Measurements from ENCODE around the gene HNRNPL.
A peak's percentile ranks its signal among the peaks of the same experiment; 100 is the strongest.
"Not testable (repeated sequence)": the region's sequence is repeated elsewhere in the genome, so short reads cannot be mapped to it uniquely, and the experiment has no call there.

The HNRNPL gene

DNA sequence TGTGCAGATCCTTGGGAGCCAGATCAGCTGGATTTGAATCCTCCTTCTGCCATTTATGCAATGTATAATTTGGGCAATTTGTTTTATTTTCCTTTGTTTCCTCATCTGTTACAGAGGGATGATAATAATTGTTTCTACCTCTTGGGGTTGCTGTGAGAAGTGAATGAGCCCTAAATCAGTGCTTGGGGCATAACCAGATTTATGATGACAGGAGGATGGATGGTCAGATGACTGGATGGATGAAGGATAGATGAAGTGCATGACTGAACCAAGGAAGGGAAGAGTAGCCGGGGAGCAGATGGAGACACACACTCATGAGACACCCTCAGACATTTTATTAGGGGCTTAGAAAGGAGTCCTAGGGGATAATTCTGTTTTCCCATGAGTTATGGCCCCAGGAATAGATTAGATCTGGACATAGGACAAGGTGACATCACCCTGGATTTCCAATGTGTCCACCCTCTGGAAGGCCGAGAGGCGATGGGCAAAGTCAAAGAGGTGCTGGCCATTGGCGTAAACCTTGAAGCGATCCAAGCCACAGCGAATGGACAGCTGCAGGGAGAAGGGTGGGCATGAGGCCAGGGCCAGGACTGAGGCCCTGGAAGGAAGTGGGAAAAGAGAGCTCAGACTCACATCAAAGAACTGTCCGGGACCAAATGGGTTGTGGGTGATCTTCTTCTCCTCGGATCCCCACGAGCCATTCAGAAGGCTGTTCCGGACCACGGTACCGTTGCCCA lies 48.3 kb downstream of the HNRNPL start:
- Mint-ChIP-seq H3K4me1 (peaks cover 4 to 6% of the 10 kb centered on the region in 2 donors), H3K27me3 (no peaks in the 10 kb centered on the region), H3K9me3 (no peaks in the 10 kb centered on the region), H3K4me3 (no peak overlapping the region), H3K27ac (no peak overlapping the region), H3K36me3 (peaks cover 4 to 10% of the 10 kb centered on the region in 2 donors)
- ATAC-seq (replicated peaks) (no peak), DNase-seq (no peak)

GRCh38 chr19:38800577-38801347 lies 49.0 kb downstream of the HNRNPL start:
- Mint-ChIP-seq H3K4me3 (no peak overlapping the region), H3K4me1 (peaks cover 4 to 6% of the 10 kb centered on the region in 2 donors), H3K36me3 (peaks cover 2 to 10% of the 10 kb centered on the region in 2 donors), H3K27me3 (no peaks in the 10 kb centered on the region), H3K9me3 (no peaks in the 10 kb centered on the region), H3K27ac (no peak overlapping the region)
- ATAC-seq (replicated peaks) (no peak), DNase-seq (no peak)

- no peak overlapping the region for H3K27ac Mint-ChIP-seq
- peaks cover 0 to 2% of the 10 kb centered on the region in 2 donors for H3K36me3 Mint-ChIP-seq
- no peak overlapping the region for H3K4me3 Mint-ChIP-seq
- no peaks in the 10 kb centered on the region for H3K9me3 Mint-ChIP-seq
- no peak for ATAC-seq (replicated peaks)
- no peaks in the 10 kb centered on the region for H3K4me1 Mint-ChIP-seq
- H3K27me3 Mint-ChIP-seq: no peaks in the 10 kb centered on the region
- no peak for DNase-seq
Measured at GRCh38 chr19:38799104-38799503, 50.7 kb downstream of the HNRNPL start.

DNA sequence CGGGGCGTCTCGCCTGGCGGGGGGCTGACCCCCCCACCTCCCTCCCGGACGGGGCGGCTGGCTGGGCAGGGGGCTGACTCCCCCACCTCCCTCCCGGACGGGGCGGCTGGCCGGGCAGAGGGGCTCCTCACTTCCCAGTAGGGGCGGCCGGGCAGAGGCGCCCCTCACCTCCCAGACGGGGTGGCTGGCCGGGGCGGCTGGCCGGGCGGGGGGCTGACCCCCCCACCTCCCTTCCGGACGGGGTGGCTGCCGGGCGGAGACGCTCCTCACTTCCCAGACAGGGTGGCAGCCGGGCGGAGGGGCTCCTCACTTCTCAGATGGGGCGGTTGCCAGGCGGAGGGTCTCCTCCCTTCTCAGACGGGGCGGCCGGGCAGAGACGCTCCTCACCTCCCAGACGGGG lies 52.0 kb downstream of the HNRNPL start:
- not testable (repeated sequence) for H3K27me3 Mint-ChIP-seq; H3K27ac Mint-ChIP-seq; H3K9me3 Mint-ChIP-seq; DNase-seq; H3K4me1 Mint-ChIP-seq; ATAC-seq (replicated peaks); H3K4me3 Mint-ChIP-seq; H3K36me3 Mint-ChIP-seq

GRCh38 chr19:38796154-38796553 lies 53.6 kb downstream of the HNRNPL start:
- Mint-ChIP-seq H3K36me3 (no peaks in the 10 kb centered on the region), H3K4me3 (no peak overlapping the region)

GRCh38 chr19:38795549-38795948 lies 54.2 kb downstream of the HNRNPL start:
- H3K9me3 Mint-ChIP-seq: no peaks in the 10 kb centered on the region
- no peaks in the 10 kb centered on the region for H3K27me3 Mint-ChIP-seq
- H3K4me1 Mint-ChIP-seq: peaks cover 0 to 1% of the 10 kb centered on the region in 2 donors
- no peak overlapping the region for H3K4me3 Mint-ChIP-seq
- no peaks in the 10 kb centered on the region for H3K36me3 Mint-ChIP-seq
- ATAC-seq (replicated peaks) (no peak), DNase-seq (no peak)
- H3K27ac Mint-ChIP-seq: no peak overlapping the region

More at GRCh38 chr19:38796154-38796553, 53.6 kb downstream of the HNRNPL start:
- H3K27me3 Mint-ChIP-seq: no peaks in the 10 kb centered on the region
- peaks cover 0 to 1% of the 10 kb centered on the region in 2 donors for H3K4me1 Mint-ChIP-seq
- no peak for ATAC-seq (replicated peaks)
- H3K27ac Mint-ChIP-seq: no peak overlapping the region
- no peaks in the 10 kb centered on the region for H3K9me3 Mint-ChIP-seq
- DNase-seq: no peak

- Mint-ChIP-seq H3K27ac (no peak overlapping the region), H3K4me3 (no peak overlapping the region), H3K27me3 (no peaks in the 10 kb centered on the region)
Measured at GRCh38 chr19:38793671-38794070, 56.1 kb downstream of the HNRNPL start.

DNA sequence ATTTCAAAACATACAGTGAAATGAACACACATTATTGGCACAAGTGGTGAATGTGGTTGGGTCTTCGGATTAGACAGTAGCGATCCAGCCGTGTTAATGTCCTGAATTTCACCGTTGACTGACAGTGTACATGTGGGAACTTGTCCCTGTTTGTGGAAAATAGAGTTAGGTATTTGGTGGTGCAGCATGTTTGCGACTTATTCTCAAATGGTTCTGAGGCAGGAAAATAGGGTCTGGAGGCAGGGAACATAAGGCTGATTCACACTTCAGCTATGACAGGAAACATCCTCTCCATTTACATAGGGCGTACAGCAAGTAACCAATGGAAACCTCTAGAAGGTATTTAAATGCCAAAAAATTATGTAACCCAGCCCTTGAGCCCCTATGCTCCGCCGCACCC lies 56.6 kb downstream of the HNRNPL start:
- Mint-ChIP-seq H3K4me3 (peak overlapping the region in 1 of 2 donors; percentile 77), H3K27ac (no peak overlapping the region), H3K36me3 (no peaks in the 10 kb centered on the region), H3K27me3 (no peaks in the 10 kb centered on the region), H3K9me3 (no peaks in the 10 kb centered on the region), H3K4me1 (peaks cover 0 to 1% of the 10 kb centered on the region in 2 donors)
- DNase-seq (no peak), ATAC-seq (replicated peaks) (no peak)

More at GRCh38 chr19:38793671-38794070, 56.1 kb downstream of the HNRNPL start:
- no peaks in the 10 kb centered on the region for H3K36me3 Mint-ChIP-seq
- no peaks in the 10 kb centered on the region for H3K9me3 Mint-ChIP-seq
- DNase-seq: no peak
- H3K4me1 Mint-ChIP-seq: peaks cover 0 to 1% of the 10 kb centered on the region in 2 donors
- no peak for ATAC-seq (replicated peaks)

DNA sequence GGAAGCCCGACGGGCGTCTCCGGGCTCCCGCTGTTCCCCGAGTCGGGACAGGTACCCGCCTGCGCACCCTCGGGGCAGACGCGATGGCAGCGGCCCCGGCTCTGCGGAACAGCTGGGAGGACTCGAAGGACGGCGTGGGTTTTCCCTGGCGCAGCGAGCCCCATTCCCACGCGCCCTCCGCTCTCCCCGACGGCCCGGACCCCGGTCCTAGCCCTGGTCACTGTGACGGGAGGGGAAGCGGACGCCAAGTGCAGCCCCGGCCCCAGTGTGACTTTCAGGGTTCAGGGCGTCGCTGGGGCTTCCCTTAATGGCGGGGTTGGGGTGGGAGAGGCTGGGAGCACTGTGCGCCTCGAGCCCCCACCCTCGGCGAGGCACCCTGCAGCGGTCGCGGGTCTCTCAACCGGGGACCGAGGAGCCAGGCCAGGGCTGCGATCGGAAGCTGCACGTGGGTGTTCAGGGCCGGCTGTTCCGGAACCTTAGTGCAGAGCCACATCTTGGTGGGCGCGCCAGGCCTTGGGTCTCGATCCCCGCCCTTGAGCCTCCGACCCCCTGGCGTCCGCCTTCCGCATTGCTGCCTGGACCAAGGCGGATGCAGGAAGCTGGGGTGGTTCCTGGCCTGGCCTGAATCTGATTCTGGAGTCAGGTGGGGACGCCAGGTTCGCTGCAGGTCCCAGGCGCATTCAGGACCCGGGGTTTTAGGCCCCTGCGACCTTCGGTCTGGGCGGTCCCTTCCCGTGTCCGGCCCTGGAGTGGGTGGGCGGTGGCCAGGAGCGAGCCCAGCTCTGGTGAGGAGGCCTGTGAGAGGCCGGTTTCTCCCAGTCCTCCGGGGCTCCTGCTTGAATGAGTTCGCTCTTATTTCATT lies 57.3 kb downstream of the HNRNPL start:
- DNase-seq (peak; percentile 49), ATAC-seq (replicated peaks) (peak; percentile 67 to 69)
- Mint-ChIP-seq H3K27ac (no peak overlapping the region), H3K27me3 (no peaks in the 10 kb centered on the region), H3K4me1 (peaks cover 0 to 1% of the 10 kb centered on the region in 2 donors), H3K9me3 (no peaks in the 10 kb centered on the region), H3K36me3 (no peaks in the 10 kb centered on the region), H3K4me3 (peak overlapping the region; percentile 75 to 77)

- H3K9me3 Mint-ChIP-seq, H3K4me3 Mint-ChIP-seq, H3K4me1 Mint-ChIP-seq, H3K36me3 Mint-ChIP-seq, H3K27me3 Mint-ChIP-seq, DNase-seq, H3K27ac Mint-ChIP-seq: not testable (repeated sequence)
- peak; percentile 90 to 92 for ATAC-seq (replicated peaks)
Measured at GRCh38 chr19:38791451-38792064, 58.2 kb downstream of the HNRNPL start.

- not testable (repeated sequence) for H3K4me3 Mint-ChIP-seq; H3K4me1 Mint-ChIP-seq; H3K27ac Mint-ChIP-seq; DNase-seq; H3K27me3 Mint-ChIP-seq; ATAC-seq (replicated peaks); H3K9me3 Mint-ChIP-seq; H3K36me3 Mint-ChIP-seq
Measured at GRCh38 chr19:38790507-38791403, 59.0 kb downstream of the HNRNPL start.

DNA sequence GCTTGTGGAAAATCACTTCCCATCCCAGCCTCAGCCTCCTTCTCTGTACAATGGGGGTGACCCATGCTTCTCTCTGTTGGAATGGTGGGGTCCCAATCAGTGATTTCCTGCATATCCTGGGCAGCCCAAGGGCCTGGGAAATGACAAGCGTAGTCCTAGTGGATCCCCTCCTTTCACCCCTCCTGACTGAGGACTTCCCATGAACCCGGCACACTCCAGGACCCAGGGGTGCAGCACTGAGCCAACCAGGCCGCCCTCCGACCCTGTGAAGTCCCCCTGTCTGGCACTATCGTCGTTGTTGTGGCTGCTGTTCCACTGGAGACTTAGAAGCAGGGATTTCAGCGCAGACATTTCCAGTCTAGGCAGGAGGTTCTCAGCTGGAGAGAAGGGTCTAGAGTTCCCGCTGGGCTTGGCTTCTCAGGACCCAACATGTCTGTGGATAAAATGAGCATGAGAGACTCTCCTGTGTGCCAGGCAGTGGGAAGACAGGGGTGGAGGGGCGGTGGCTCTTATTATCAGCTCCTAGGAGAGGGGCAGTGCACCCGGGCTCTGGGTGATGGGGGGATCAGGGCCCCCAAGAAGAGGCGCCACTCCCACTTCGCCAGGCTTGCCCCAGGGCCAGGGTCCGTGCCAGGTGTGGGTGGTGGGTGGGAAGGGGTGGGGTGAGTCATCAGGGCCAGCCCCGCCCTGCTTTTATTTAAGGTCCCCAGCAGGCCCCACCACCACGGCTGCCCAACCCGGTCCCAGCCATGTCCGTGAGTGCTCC lies 61.1 kb downstream of the HNRNPL start, which contains the start of gene LGALS7B:
LGALS7B (plus strand) TSS at position 723 of the 766 bp plus-strand sequence; CDS start at position 750, 27 bp downstream.
- ATAC-seq (replicated peaks) (no peak), DNase-seq (no peak)
- Mint-ChIP-seq H3K9me3 (no peaks in the 10 kb centered on the region), H3K27me3 (no peaks in the 10 kb centered on the region), H3K27ac (no peak within 1 kb of the TSS), H3K4me1 (peaks cover 0 to 1% of the 10 kb centered on the region in 2 donors), H3K36me3 (no peaks in the 10 kb centered on the region), H3K4me3 (no peak within 1 kb of the TSS)

All from stimulated activated naive B cell treated with anti-CD40 and anti-IgM and Interleukin-4, amounts not matched to agents 10 μg/mL and 1 μg/mL and 100 μg/mL, for 72 hours (primary cell).